GM23338 (cell line): ENCODE results near the gene ZNF410. TPM values are rescaled to one million over a fixed set of nuclear protein-coding genes. Genes with fewer than 3 reads are reported as not detected.

Experiments
- ATAC-seq: fragments of 200-7000 bp; cut with Tn5 transposase; 3 replicates; pipeline ENCODE4 v1.9.1; 2020
- DNase-seq: peaks from one replicate; pipeline ENCODE4 v3.0.0-alpha.2; 2015; ENCODE audit warnings: low spot score
- H2AFZ ChIP-seq: fragments of 200-600 bp; sonication (generic); 2 replicates; pipeline ENCODE4 v1.8.0; 2016; ENCODE audit warnings: antibody characterized with exemption, mild to moderate bottlenecking, moderate library complexity
- H3F3A ChIP-seq: fragments of 200-600 bp; sonication (generic); replicated peaks from 2 replicates; pipeline ENCODE4 v1.8.0; 2017; ENCODE audit warnings: antibody characterized with exemption, mixed run types, low read depth
- H3K27ac ChIP-seq: fragments of 200-600 bp; sonication (generic); 2 replicates; pipeline ENCODE4 v1.6.1; 2016; ENCODE audit warnings: low read depth
- H3K27me3 ChIP-seq: fragments of 200-600 bp; sonication (generic); 2 replicates; pipeline ENCODE4 v1.8.0; 2016; ENCODE audit warnings: mild to moderate bottlenecking, mixed run types, moderate library complexity; ENCODE audit not compliant: insufficient read depth
- H3K36me3 ChIP-seq: fragments of 200-600 bp; sonication (generic); 2 replicates; pipeline ENCODE4 v1.8.0; 2016; ENCODE audit warnings: mild to moderate bottlenecking; ENCODE audit not compliant: insufficient read depth
- H3K4me1 ChIP-seq: fragments of 200-600 bp; sonication (generic); 2 replicates; pipeline ENCODE4 v1.8.0; 2016; ENCODE audit warnings: mild to moderate bottlenecking, moderate library complexity; ENCODE audit not compliant: insufficient read depth
- H3K4me2 ChIP-seq: fragments of 200-600 bp; sonication (generic); 2 replicates; pipeline ENCODE4 v1.7.1; 2017; ENCODE audit warnings: mixed run types
- H3K4me3 ChIP-seq: fragments of 200-600 bp; sonication (generic); 2 replicates; pipeline ENCODE4 v1.6.1; 2016; ENCODE audit warnings: mixed run types
- H3K79me2 ChIP-seq: fragments of 200-600 bp; sonication (generic); replicated peaks from 2 replicates; pipeline ENCODE4 v1.8.0; 2017; ENCODE audit warnings: mild to moderate bottlenecking; ENCODE audit not compliant: insufficient read depth
- H3K9me2 ChIP-seq: fragments of 200-600 bp; sonication (generic); 2 replicates; pipeline ENCODE4 v1.8.0; 2017; ENCODE audit not compliant: insufficient read depth
- H4K20me1 ChIP-seq: fragments of 200-600 bp; sonication (generic); replicated peaks from 2 replicates; pipeline ENCODE4 v1.8.0; 2017; ENCODE audit warnings: mild to moderate bottlenecking; ENCODE audit not compliant: insufficient read depth
- H3K27ac Mint-ChIP-seq: 2 replicates; pipeline ENCODE4 v1.8.0; 2020; ENCODE audit warnings: inconsistent platforms, mild to moderate bottlenecking, moderate library complexity, mixed read lengths
- H3K27me3 Mint-ChIP-seq: 3 replicates; pipeline ENCODE4 v1.8.0; 2022; ENCODE audit warnings: low read depth, mild to moderate bottlenecking, moderate library complexity, mixed read lengths, inconsistent platforms; ENCODE audit not compliant: insufficient read depth, poor library complexity
- H3K36me3 Mint-ChIP-seq: 3 replicates; pipeline ENCODE4 v1.8.0; 2021; ENCODE audit warnings: low read depth, mild to moderate bottlenecking, inconsistent platforms, moderate library complexity, mixed read lengths
- H3K4me1 Mint-ChIP-seq: 3 replicates; pipeline ENCODE4 v1.8.0; 2020; ENCODE audit warnings: mild to moderate bottlenecking, inconsistent platforms, mixed read lengths
- H3K4me3 Mint-ChIP-seq: 3 replicates; pipeline ENCODE4 v1.8.0; 2021; ENCODE audit warnings: moderate library complexity, mild to moderate bottlenecking, inconsistent platforms, mixed read lengths
- H3K9me3 Mint-ChIP-seq: 3 replicates; pipeline ENCODE4 v1.8.0; 2020; ENCODE audit warnings: moderate library complexity, mild to moderate bottlenecking, inconsistent platforms, mixed read lengths
- CREB1 ChIP-seq: fragments of 250-450 bp; sonication (Bioruptor Pico); IDR thresholded peaks from 2 replicates; pipeline ENCODE4 v1.5.0; 2020; ENCODE audit warnings: low read depth, mild to moderate bottlenecking, moderate library complexity
- EZH2 ChIP-seq: fragments of 200-600 bp; sonication (generic); IDR thresholded peaks from one replicate; pipeline ENCODE4 v1.8.0; 2017; ENCODE audit warnings: antibody characterized with exemption, mild to moderate bottlenecking, low read depth; ENCODE audit not compliant: unreplicated experiment
- EZH2phosphoT487 ChIP-seq: fragments of 200-600 bp; sonication (generic); IDR thresholded peaks from one replicate; pipeline ENCODE4 v1.8.1; 2018; ENCODE audit warnings: antibody characterized with exemption; ENCODE audit not compliant: unreplicated experiment
- JUNB ChIP-seq: IDR thresholded peaks from one replicate; pipeline ENCODE4 v1.6.1; 2016; ENCODE audit warnings: antibody characterized with exemption; ENCODE audit not compliant: unreplicated experiment
- NANOG ChIP-seq: IDR thresholded peaks from 2 replicates; pipeline ENCODE4 v1.6.1; 2016; ENCODE audit warnings: antibody characterized with exemption, borderline replicate concordance
- POLR2AphosphoS5 ChIP-seq: IDR thresholded peaks from 2 replicates; pipeline ENCODE4 v1.6.1; 2016; ENCODE audit warnings: antibody characterized with exemption, low read depth
- STAT1 ChIP-seq: IDR thresholded peaks from one replicate; pipeline ENCODE4 v1.6.1; 2016; ENCODE audit warnings: antibody characterized with exemption; ENCODE audit not compliant: unreplicated experiment
- ZNF331 ChIP-seq: fragments of 250-450 bp; sonication (Bioruptor Pico); IDR thresholded peaks from 2 replicates; pipeline ENCODE4 v1.5.0; 2020; ENCODE audit warnings: low read depth, mild to moderate bottlenecking, moderate library complexity
- polyA plus RNA-seq: library from polyadenylated mRNA; unstranded; fragments of >200 nt; fragmentation: Nextera tagmentation; extraction: Ambion mirVana; gene quantifications from 2 replicates; pipeline ENCODE4 v1.2.1, GENCODE V29; 2016
- total RNA-seq: library from RNA; depleted of rRNA; stranded (reverse); fragments of >200 nt; shearing (Covaris generic); gene quantifications from 2 replicates; pipeline ENCODE4 v1.2.3, GENCODE V29; 2014
- TF ChIP-seq, protein P1 (sequence below): IDR thresholded peaks from one replicate; pipeline ENCODE4 v1.6.1; 2018; ENCODE audit warnings: antibody characterized with exemption; ENCODE audit not compliant: unreplicated experiment
- TF ChIP-seq, protein P2 (sequence below), 2 experiments: fragments of 200-600 bp in 1 of 2; sonication (generic) in 1 of 2; conservative IDR thresholded peaks; 2 replicates each; pipeline versions ENCODE4 v1.5.1 to v1.6.1; 2016 to 2017; ENCODE audit warnings: antibody characterized with exemption in 2 of 2, low read depth in 2 of 2, mild to moderate bottlenecking in 2 of 2, moderate library complexity in 1 of 2
- TF ChIP-seq, protein P3 (sequence below): IDR thresholded peaks from 2 replicates; pipeline ENCODE4 v1.6.1; 2016; ENCODE audit warnings: antibody characterized with exemption

Gene ZNF410
- total and polyA plus RNA-seq, 2 experiments from 2014 or later, result 10.6 to 20.4 TPM

DNA sequence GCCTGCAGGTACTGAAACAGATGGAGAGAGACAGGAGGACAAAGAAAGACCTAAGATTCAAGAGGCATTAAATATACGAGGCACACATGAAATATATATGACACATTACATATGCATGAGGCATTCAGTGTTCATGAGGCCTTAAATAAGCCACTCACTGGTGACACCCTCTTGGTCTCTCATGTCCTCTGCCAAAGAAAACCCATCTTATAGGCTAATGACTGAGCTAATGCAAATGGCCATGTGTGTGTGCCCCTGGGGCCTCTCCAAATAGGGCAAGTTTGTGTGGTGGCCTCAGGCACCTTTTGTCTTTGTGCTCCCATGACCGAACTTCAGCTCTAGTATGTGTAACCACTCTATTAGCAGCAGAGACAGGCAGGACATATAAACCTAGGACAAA lies 82.2 kb downstream of the ZNF410 start (continued):
- TF ChIP-seq, protein P1, sequence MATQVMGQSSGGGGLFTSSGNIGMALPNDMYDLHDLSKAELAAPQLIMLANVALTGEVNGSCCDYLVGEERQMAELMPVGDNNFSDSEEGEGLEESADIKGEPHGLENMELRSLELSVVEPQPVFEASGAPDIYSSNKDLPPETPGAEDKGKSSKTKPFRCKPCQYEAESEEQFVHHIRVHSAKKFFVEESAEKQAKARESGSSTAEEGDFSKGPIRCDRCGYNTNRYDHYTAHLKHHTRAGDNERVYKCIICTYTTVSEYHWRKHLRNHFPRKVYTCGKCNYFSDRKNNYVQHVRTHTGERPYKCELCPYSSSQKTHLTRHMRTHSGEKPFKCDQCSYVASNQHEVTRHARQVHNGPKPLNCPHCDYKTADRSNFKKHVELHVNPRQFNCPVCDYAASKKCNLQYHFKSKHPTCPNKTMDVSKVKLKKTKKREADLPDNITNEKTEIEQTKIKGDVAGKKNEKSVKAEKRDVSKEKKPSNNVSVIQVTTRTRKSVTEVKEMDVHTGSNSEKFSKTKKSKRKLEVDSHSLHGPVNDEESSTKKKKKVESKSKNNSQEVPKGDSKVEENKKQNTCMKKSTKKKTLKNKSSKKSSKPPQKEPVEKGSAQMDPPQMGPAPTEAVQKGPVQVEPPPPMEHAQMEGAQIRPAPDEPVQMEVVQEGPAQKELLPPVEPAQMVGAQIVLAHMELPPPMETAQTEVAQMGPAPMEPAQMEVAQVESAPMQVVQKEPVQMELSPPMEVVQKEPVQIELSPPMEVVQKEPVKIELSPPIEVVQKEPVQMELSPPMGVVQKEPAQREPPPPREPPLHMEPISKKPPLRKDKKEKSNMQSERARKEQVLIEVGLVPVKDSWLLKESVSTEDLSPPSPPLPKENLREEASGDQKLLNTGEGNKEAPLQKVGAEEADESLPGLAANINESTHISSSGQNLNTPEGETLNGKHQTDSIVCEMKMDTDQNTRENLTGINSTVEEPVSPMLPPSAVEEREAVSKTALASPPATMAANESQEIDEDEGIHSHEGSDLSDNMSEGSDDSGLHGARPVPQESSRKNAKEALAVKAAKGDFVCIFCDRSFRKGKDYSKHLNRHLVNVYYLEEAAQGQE, result no peak
- TF ChIP-seq STAT1, result no peak
- TF ChIP-seq, protein P2, sequence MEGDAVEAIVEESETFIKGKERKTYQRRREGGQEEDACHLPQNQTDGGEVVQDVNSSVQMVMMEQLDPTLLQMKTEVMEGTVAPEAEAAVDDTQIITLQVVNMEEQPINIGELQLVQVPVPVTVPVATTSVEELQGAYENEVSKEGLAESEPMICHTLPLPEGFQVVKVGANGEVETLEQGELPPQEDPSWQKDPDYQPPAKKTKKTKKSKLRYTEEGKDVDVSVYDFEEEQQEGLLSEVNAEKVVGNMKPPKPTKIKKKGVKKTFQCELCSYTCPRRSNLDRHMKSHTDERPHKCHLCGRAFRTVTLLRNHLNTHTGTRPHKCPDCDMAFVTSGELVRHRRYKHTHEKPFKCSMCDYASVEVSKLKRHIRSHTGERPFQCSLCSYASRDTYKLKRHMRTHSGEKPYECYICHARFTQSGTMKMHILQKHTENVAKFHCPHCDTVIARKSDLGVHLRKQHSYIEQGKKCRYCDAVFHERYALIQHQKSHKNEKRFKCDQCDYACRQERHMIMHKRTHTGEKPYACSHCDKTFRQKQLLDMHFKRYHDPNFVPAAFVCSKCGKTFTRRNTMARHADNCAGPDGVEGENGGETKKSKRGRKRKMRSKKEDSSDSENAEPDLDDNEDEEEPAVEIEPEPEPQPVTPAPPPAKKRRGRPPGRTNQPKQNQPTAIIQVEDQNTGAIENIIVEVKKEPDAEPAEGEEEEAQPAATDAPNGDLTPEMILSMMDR (conservative IDR thresholded peaks at IDR 0.05; ENCODE audit: low read depth in 2 of 2), result no peak
- no peak for TF ChIP-seq JUNB
- TF ChIP-seq ZNF331, result no peak
- TF ChIP-seq EZH2, result no peak
- TF ChIP-seq POLR2AphosphoS5, result no peak
- TF ChIP-seq EZH2phosphoT487, result no peak
- TF ChIP-seq, protein P3, sequence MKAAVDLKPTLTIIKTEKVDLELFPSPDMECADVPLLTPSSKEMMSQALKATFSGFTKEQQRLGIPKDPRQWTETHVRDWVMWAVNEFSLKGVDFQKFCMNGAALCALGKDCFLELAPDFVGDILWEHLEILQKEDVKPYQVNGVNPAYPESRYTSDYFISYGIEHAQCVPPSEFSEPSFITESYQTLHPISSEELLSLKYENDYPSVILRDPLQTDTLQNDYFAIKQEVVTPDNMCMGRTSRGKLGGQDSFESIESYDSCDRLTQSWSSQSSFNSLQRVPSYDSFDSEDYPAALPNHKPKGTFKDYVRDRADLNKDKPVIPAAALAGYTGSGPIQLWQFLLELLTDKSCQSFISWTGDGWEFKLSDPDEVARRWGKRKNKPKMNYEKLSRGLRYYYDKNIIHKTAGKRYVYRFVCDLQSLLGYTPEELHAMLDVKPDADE, result no peak
- TF ChIP-seq NANOG, result no peak

DNA sequence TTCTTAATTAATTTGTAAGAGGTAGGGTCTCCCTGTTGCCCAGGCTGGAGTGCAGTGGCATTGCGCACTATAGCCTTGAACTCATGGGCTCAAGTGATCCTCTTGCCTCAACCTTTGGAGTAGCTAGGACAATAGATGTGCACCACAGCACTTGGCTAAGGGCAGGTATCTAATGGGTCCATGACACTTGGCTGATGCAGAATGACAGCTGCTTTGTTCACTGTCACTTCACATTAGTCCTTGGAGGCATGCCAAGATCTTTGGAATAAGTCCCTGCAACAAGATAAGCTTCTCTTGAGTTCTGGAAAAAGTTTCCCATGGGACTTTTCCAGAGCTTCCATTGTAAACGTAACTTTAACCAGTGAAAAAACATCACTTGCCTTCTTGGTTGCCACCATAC lies 86.8 kb downstream of the ZNF410 start:
- DNase-seq, result no peak
- Histone ChIP-seq H4K20me1 (no peaks in the 10 kb centered on the region; the same call in 1 of the 2 replicates), H3K4me3 (no peak overlapping the region), H3K79me2 (no peaks in the 10 kb centered on the region), H3K27ac (no peak overlapping the region), H3K4me2 (no peak overlapping the region), H2AFZ (no peak overlapping the region), H3F3A (no peaks in the 10 kb centered on the region), H3K27me3 (no peaks in the 10 kb centered on the region), H3K36me3 (no peaks in the 10 kb centered on the region), H3K9me2 (no peaks in the 10 kb centered on the region), H3K4me1 (no peaks in the 10 kb centered on the region)
- ATAC-seq, result no peak
- TF ChIP-seq CREB1 (CRISPR knock-in tag), result no peak
- TF ChIP-seq POLR2AphosphoS5, result no peak
- TF ChIP-seq EZH2phosphoT487, result no peak
- TF ChIP-seq, protein P1, result no peak
- Mint-ChIP-seq H3K9me3 (no peaks in the 10 kb centered on the region), H3K4me1 (peaks cover 5% of the 10 kb centered on the region; the same call in 1 of the 3 replicates), H3K27me3 (no peaks in the 10 kb centered on the region), H3K4me3 (no peak overlapping the region), H3K27ac (no peak overlapping the region), H3K36me3 (no peaks in the 10 kb centered on the region; the same call in 2 of the 3 replicates)
